Measurements from ENCODE around the gene HIBCH. TPM values are rescaled to one million over a fixed set of nuclear protein-coding genes. Genes with fewer than 3 reads are reported as not detected.
A peak's percentile ranks its signal among the peaks of the same experiment; 100 is the strongest.

Gene HIBCH
- total RNA-seq, 3 donors from 2014 or later (not counting 1 experiment from before 2014, with no cell fraction given), result 19.3 to 31.4 (median 21.6) TPM

- Histone ChIP-seq H3K27ac (ENCODE audit: low read length) (no peak overlapping the region), H3K9me3 (ENCODE audit: control insufficient read depth, insufficient read depth, low read length) (no peaks in the 10 kb centered on the region), H3K36me3 (ENCODE audit: control insufficient read depth, insufficient read depth, low read length) (peaks cover 3% of the 10 kb centered on the region), H3K27me3 (ENCODE audit: control insufficient read depth, insufficient read depth, low read length) (no peaks in the 10 kb centered on the region), H3K4me3 (ENCODE audit: low read length) (no peak overlapping the region), H3K4me1 (ENCODE audit: control insufficient read depth, insufficient read depth, low read length) (no peaks in the 10 kb centered on the region)
- ATAC-seq (peak in 1 of 3 donors; percentile 28), DNase-seq (peak in 1 of 2 donors; percentile 52)
- intact Hi-C loops (cut with micrococcal nuclease), result loop anchor here (1.0 kb wide), 2 partner anchors 188 to 616 kb away; partner anchors contain the start of gene ASNSD1
- peaks cover 7% of the 10 kb centered on the region for H3K36me3 Mint-ChIP-seq
- TF ChIP-seq, protein P1, sequence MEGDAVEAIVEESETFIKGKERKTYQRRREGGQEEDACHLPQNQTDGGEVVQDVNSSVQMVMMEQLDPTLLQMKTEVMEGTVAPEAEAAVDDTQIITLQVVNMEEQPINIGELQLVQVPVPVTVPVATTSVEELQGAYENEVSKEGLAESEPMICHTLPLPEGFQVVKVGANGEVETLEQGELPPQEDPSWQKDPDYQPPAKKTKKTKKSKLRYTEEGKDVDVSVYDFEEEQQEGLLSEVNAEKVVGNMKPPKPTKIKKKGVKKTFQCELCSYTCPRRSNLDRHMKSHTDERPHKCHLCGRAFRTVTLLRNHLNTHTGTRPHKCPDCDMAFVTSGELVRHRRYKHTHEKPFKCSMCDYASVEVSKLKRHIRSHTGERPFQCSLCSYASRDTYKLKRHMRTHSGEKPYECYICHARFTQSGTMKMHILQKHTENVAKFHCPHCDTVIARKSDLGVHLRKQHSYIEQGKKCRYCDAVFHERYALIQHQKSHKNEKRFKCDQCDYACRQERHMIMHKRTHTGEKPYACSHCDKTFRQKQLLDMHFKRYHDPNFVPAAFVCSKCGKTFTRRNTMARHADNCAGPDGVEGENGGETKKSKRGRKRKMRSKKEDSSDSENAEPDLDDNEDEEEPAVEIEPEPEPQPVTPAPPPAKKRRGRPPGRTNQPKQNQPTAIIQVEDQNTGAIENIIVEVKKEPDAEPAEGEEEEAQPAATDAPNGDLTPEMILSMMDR (IDR thresholded peaks at IDR 0.05), result peak; percentile 45
- H3K4me1 Mint-ChIP-seq, result peaks cover 2% of the 10 kb centered on the region in 2 donors
- no peak overlapping the region for H3K27ac Mint-ChIP-seq
- no peaks in the 10 kb centered on the region for H3K9me3 Mint-ChIP-seq
- no peaks in the 10 kb centered on the region for H3K27me3 Mint-ChIP-seq (ENCODE audit: low read depth in 2 of 2)
- 95% methylated on average over 1 of the region's 4 CpGs for WGBS (ENCODE audit: insufficient coverage)
- H3K4me3 Mint-ChIP-seq, result no peak overlapping the region
Observed at GRCh38 chr2:190277234-190278112, 42.2 kb downstream of the HIBCH start.

DNA sequence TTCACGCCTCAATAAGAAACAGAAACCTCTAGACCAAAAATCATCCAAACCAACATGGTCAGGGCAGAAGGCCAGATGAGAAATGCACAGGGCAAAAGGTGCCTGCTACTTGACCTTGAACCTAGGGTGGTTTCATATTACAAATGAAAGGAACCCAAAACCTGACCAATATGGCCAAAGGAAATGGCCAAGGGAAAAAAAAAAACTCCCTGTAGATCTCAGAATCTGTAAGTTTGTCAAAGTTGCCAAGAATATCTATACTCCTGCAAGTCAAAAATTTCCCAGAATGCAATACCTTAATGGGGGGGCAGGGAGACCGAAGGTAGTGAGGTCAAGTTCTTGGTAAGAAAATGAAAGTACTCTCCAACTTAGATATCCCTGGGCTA is 47.2 kb downstream of the HIBCH start:
- Histone ChIP-seq H3K4me1 (ENCODE audit: control insufficient read depth, insufficient read depth, low read length) (no peaks in the 10 kb centered on the region), H3K27ac (ENCODE audit: low read length) (no peak overlapping the region), H3K36me3 (ENCODE audit: control insufficient read depth, insufficient read depth, low read length) (no peaks in the 10 kb centered on the region), H3K27me3 (ENCODE audit: control insufficient read depth, insufficient read depth, low read length) (no peaks in the 10 kb centered on the region), H3K4me3 (ENCODE audit: low read length) (no peak overlapping the region), H3K9me3 (ENCODE audit: control insufficient read depth, insufficient read depth, low read length) (no peaks in the 10 kb centered on the region)
- intact Hi-C loops (cut with micrococcal nuclease), result no loop called here
- Mint-ChIP-seq H3K27me3 (ENCODE audit: low read depth in 2 of 2) (no peaks in the 10 kb centered on the region), H3K4me3 (no peak overlapping the region), H3K9me3 (no peaks in the 10 kb centered on the region), H3K36me3 (no peaks in the 10 kb centered on the region), H3K27ac (no peak overlapping the region), H3K4me1 (peaks cover 7 to 17% of the 10 kb centered on the region in 2 donors)
- ATAC-seq (no peak), DNase-seq (no peak)
- TF ChIP-seq, protein P1 (IDR thresholded peaks at IDR 0.05), result no peak
- WGBS (ENCODE audit: insufficient coverage), result 100% methylated on average over 1 of the region's 2 CpGs

DNA sequence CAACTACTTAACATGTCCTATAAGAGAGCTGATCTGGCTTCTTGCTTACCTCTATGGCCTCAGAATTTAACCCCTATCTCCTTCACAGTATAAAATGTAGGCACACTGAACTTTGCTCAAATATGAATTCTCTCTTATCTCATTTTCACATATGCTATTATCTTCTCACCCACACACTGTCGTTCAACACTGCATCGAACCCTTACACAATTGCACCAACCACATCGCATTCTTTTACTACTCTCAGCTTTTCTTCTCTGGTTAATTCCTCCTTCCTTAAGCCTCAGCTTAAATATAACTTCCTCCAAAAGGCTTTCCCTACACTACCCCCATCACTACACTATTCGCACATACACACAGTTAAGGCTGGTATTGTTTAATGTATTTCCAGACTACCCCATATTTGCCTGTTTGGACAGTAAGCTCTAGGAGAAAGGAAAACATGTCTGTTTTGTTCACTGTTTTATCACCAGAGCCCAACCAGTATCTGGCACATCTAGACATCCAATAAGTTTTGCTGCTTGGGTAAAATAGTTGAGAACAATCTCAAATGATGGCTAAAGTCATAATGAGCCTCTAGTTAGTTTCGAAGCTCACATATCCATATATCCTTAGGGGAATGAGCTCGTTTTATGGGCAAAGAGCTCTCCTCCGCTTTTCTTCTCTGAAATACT is 47.7 kb downstream of the HIBCH start:
- no peaks in the 10 kb centered on the region for H3K36me3 Mint-ChIP-seq
- no peak overlapping the region for H3K27ac Mint-ChIP-seq
- Histone ChIP-seq H3K27ac (ENCODE audit: low read length) (no peak overlapping the region), H3K27me3 (ENCODE audit: control insufficient read depth, insufficient read depth, low read length) (no peaks in the 10 kb centered on the region), H3K4me1 (ENCODE audit: control insufficient read depth, insufficient read depth, low read length) (no peaks in the 10 kb centered on the region), H3K36me3 (ENCODE audit: control insufficient read depth, insufficient read depth, low read length) (no peaks in the 10 kb centered on the region), H3K4me3 (ENCODE audit: low read length) (no peak overlapping the region), H3K9me3 (ENCODE audit: control insufficient read depth, insufficient read depth, low read length) (no peaks in the 10 kb centered on the region)
- H3K4me3 Mint-ChIP-seq, result no peak overlapping the region
- H3K27me3 Mint-ChIP-seq (ENCODE audit: low read depth in 2 of 2), result no peaks in the 10 kb centered on the region
- TF ChIP-seq, protein P1 (IDR thresholded peaks at IDR 0.05), result no peak
- 80% methylated on average over 6 of the region's 7 CpGs for WGBS (ENCODE audit: insufficient coverage)
- no peak for DNase-seq
- H3K9me3 Mint-ChIP-seq, result no peaks in the 10 kb centered on the region
- peaks cover 7 to 17% of the 10 kb centered on the region in 2 donors for H3K4me1 Mint-ChIP-seq
- no peak for ATAC-seq
- intact Hi-C loops (cut with micrococcal nuclease), result no loop called here
